T-cell (primary cell): ENCODE measurements around the gene COX7A2L. TPM values are rescaled to one million over a fixed set of nuclear protein-coding genes. Genes with fewer than 3 reads are reported as not detected.

ENCODE experiments used
- ATAC-seq, 4 experiments: fragments of 200-7000 bp in 3 of 4; fragments of 150-1000 bp in 1 of 4; cut with Tn5 transposase; replicated peaks in 1 of 4; 1 replicate in 3 of 4; 2 replicates in 1 of 4; pipeline ENCODE4 v1.10.0; 2021; ENCODE audit warnings: moderate library complexity in 3 of 4, mild to moderate bottlenecking in 2 of 4, moderate number of reproducible peaks in 1 of 4
- CTCF ChIA-PET, 2 donors: fragments of 300-600 bp; sonication (Branson Sonifier 250); formaldehyde crosslinking; loops; one replicate each; lab custom pipeline; 2022; ENCODE audit warnings: antibody characterized with exemption in 2 of 2; lab: Charles Lee
- POLR2A ChIA-PET, 2 donors: fragments of 300-600 bp; sonication (Branson Sonifier 250); formaldehyde crosslinking; loops; one replicate each; lab custom pipeline; 2022; ENCODE audit warnings: antibody characterized with exemption in 2 of 2; lab: Charles Lee
- DNase-seq, 35 experiments: peaks; one replicate each; pipeline versions ENCODE4 v3.0.0 to v3.0.0-alpha.2; 2013 to 2023
- H3K27ac ChIP-seq: one replicate; pipeline ENCODE4 v1.5.1; 2013; ENCODE audit warnings: low read length
- H3K27me3 ChIP-seq, 2 experiments: replicated peaks in 1 of 2; 1 replicate in 1 of 2; 2 replicates in 1 of 2; pipeline versions ENCODE4 v1.6.1 to v1.7.0; 2013; ENCODE audit warnings: low read length in 1 of 2, mixed read lengths in 1 of 2; ENCODE audit not compliant: control insufficient read depth in 2 of 2, insufficient read depth in 2 of 2; ENCODE audit errors: extremely low read depth in 1 of 2
- H3K36me3 ChIP-seq, 2 donors: 1 replicate in 1 of 2; 2 replicates in 1 of 2; pipeline versions ENCODE4 v1.6.1 to v1.7.0; 2013; ENCODE audit warnings: low read length in 1 of 2; ENCODE audit not compliant: control insufficient read depth in 2 of 2, insufficient read depth in 1 of 2; ENCODE audit errors: extremely low read depth in 1 of 2
- H3K4me1 ChIP-seq, 2 experiments: 1 replicate in 1 of 2; 2 replicates in 1 of 2; pipeline versions ENCODE4 v1.6.1 to v1.7.0; 2013; ENCODE audit warnings: low read length in 2 of 2, mixed read lengths in 1 of 2; ENCODE audit not compliant: insufficient read depth in 2 of 2, control insufficient read depth in 1 of 2; ENCODE audit errors: extremely low read depth in 1 of 2
- H3K4me3 ChIP-seq, 2 donors: 1 replicate in 1 of 2; 2 replicates in 1 of 2; pipeline versions ENCODE4 v1.5.1 to v1.7.0; 2013; ENCODE audit warnings: mild to moderate bottlenecking in 2 of 2, low read length in 1 of 2, moderate library complexity in 1 of 2; ENCODE audit not compliant: control insufficient read depth in 1 of 2; ENCODE audit errors: extremely low read depth in 1 of 2
- H3K9me3 ChIP-seq: 2 replicates; pipeline ENCODE4 v1.7.0; 2013
- H3K27ac Mint-ChIP-seq, 2 donors: one replicate each; pipeline ENCODE4 v1.8.0; 2020 to 2021; ENCODE audit warnings: mild to moderate bottlenecking in 2 of 2, mixed read lengths in 2 of 2
- H3K27me3 Mint-ChIP-seq, 2 donors: one replicate each; pipeline ENCODE4 v1.8.0; 2021 to 2022; ENCODE audit warnings: mixed read lengths in 2 of 2
- H3K36me3 Mint-ChIP-seq: one replicate; pipeline ENCODE4 v1.8.0; 2021; ENCODE audit warnings: mixed read lengths
- H3K4me1 Mint-ChIP-seq, 3 donors: one replicate each; pipeline ENCODE4 v1.8.0; 2020 to 2022; ENCODE audit warnings: mixed read lengths in 3 of 3, mild to moderate bottlenecking in 1 of 3
- H3K4me3 Mint-ChIP-seq, 3 donors: one replicate each; pipeline ENCODE4 v1.8.0; 2020 to 2022; ENCODE audit warnings: mild to moderate bottlenecking in 3 of 3, mixed read lengths in 3 of 3, moderate library complexity in 3 of 3
- H3K9me3 Mint-ChIP-seq, 3 donors: one replicate each; pipeline ENCODE4 v1.8.0; 2020 to 2022; ENCODE audit warnings: mixed read lengths in 3 of 3
- WGBS: methylation state at CpG from one replicate; pipeline ENCODE4 v1.1.5; 2013; ENCODE audit warnings: missing lambda C conversion rate; ENCODE audit not compliant: insufficient coverage; 5-methylcytosine and 5-hydroxymethylcytosine counted together
- total RNA-seq, 35 experiments: library from RNA in 6 of 35; stranded (reverse) in 6 of 35; fragments of 120-200 nt in 1 of 35; gene quantifications; one replicate each; pipeline versions ENCODE4 v1.2.1 to v1.2.4 and lab custom pipeline; 2013 to 2026

COX7A2L gene
- total RNA-seq, 5 donors from 2014 or later (not counting 1 experiment from before 2014, with no cell fraction given): 59.6 to 76.4 (median 72.6) TPM

GRCh38 chr2:42328148-42328833, 32.7 kb downstream of the COX7A2L start:
- H3K4me1 ChIP-seq: no peaks in the 10 kb centered on the region
- Mint-ChIP-seq H3K4me1 (peaks cover 2 to 6% (median 5%) of the 10 kb centered on the region in 3 donors), H3K9me3 (no peaks in the 10 kb centered on the region), H3K36me3 (peaks cover 56% of the 10 kb centered on the region), H3K27ac (peak overlapping the region; percentile 51 to 79), H3K4me3 (no peak overlapping the region), H3K27me3 (no peaks in the 10 kb centered on the region)
- no peaks in the 10 kb centered on the region for H3K9me3 ChIP-seq
- no peaks in the 10 kb centered on the region for H3K27me3 ChIP-seq
- DNase-seq (peak in 1 of 35 experiments; percentile 51), ATAC-seq (peak in 2 of 4 experiments; percentile 40 to 42)
- ChIA-PET POLR2A (no interaction called here), CTCF (interaction anchor here (0.6 to 2.8 kb wide), 27 partner anchors 8 to 1716 kb away, joined by 3 to 32 read pairs (median 3); no protein-coding TSS in a partner anchor)
- no CpG with 5 or more reads among the region's 3 CpGs for WGBS
- H3K27ac ChIP-seq: peak overlapping the region; percentile 9
- H3K36me3 ChIP-seq: peaks cover 19 to 81% of the 10 kb centered on the region in 2 donors
- H3K4me3 ChIP-seq: no peak overlapping the region

- H3K36me3 Mint-ChIP-seq: peaks cover 56% of the 10 kb centered on the region
- CTCF ChIA-PET: interaction anchor here (0.6 to 2.8 kb wide), 3 partner anchors 232 to 952 kb away, joined by 4 to 32 read pairs (median 6); no protein-coding TSS in a partner anchor
- H3K27me3 Mint-ChIP-seq: no peaks in the 10 kb centered on the region
These were observed 33.9 kb downstream of the COX7A2L start for GRCh38 chr2:42327125-42327524.

GRCh38 chr2:42325609-42326008, 35.4 kb downstream of the COX7A2L start:
- WGBS: no CpG with 5 or more reads among the region's 1 CpG
- Mint-ChIP-seq H3K27ac (peak overlapping the region; percentile 46 to 61), H3K27me3 (no peaks in the 10 kb centered on the region), H3K36me3 (peaks cover 57% of the 10 kb centered on the region), H3K4me3 (no peak overlapping the region), H3K9me3 (no peaks in the 10 kb centered on the region), H3K4me1 (peaks cover 16 to 23% (median 19%) of the 10 kb centered on the region in 3 donors)
- peaks cover 19 to 71% of the 10 kb centered on the region in 2 donors for H3K36me3 ChIP-seq
- H3K27ac ChIP-seq: no peak overlapping the region
- H3K4me3 ChIP-seq: no peak overlapping the region
- no peaks in the 10 kb centered on the region for H3K27me3 ChIP-seq
- H3K4me1 ChIP-seq: peaks cover 0 to 4% of the 10 kb centered on the region in 2 experiments
- H3K9me3 ChIP-seq: no peaks in the 10 kb centered on the region
- ChIA-PET CTCF (interaction anchor here (0.6 to 1.0 kb wide), 2 partner anchors 470 to 484 kb away, joined by 3 read pairs; no protein-coding TSS in a partner anchor), POLR2A (interaction anchor here in 1 of 2 donors (1.0 kb wide), 1 partner anchor 35 kb away, joined by 3 read pairs; no protein-coding TSS in a partner anchor)
- DNase-seq: no peak
- ATAC-seq: no peak

More at GRCh38 chr2:42327125-42327524, 33.9 kb downstream of the COX7A2L start:
- Histone ChIP-seq H3K4me3 (no peak overlapping the region), H3K27me3 (no peaks in the 10 kb centered on the region), H3K36me3 (peaks cover 19 to 77% of the 10 kb centered on the region in 2 donors), H3K27ac (no peak overlapping the region), H3K4me1 (no peaks in the 10 kb centered on the region), H3K9me3 (no peaks in the 10 kb centered on the region)
- Mint-ChIP-seq H3K4me3 (no peak overlapping the region), H3K4me1 (peaks cover 6 to 12% (median 7%) of the 10 kb centered on the region in 3 donors), H3K27ac (peak overlapping the region; percentile 49 to 50), H3K9me3 (no peaks in the 10 kb centered on the region)
- no CpG with 5 or more reads among the region's 4 CpGs for WGBS
- POLR2A ChIA-PET: no interaction called here
- DNase-seq (no peak), ATAC-seq (no peak)

DNA sequence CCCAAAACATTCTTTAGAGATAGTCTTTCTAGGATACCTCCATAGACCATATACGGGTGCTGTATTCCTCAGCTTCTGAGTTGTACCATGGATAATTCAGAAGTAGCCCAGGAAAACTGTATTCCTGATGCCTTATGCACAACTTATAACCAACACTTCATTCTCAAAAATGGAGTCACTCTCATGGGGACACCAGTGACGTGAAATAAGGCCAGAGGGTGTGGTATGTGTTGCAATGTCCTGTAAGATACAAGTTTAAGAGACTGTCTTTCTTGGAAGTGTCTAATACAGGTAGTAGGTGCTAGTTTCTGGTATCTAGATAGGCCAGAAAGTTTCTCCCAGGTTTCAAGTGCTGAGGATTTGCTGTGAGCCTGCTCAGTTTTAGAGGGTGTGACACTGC, 36.1 kb downstream of the COX7A2L start:
- H3K4me3 Mint-ChIP-seq: no peak overlapping the region
- CTCF ChIA-PET: no interaction called here
- 100% methylated on average over 1 of the region's 2 CpGs for WGBS
- DNase-seq: no peak
- no peaks in the 10 kb centered on the region for H3K9me3 Mint-ChIP-seq
- no peak overlapping the region for H3K4me3 ChIP-seq
- no peak overlapping the region for H3K27ac ChIP-seq
- peaks cover 16 to 71% of the 10 kb centered on the region in 2 donors for H3K36me3 ChIP-seq
- H3K27me3 Mint-ChIP-seq: no peaks in the 10 kb centered on the region
- peaks cover 56% of the 10 kb centered on the region for H3K36me3 Mint-ChIP-seq
- peaks cover 17 to 26% (median 20%) of the 10 kb centered on the region in 3 donors for H3K4me1 Mint-ChIP-seq
- H3K9me3 ChIP-seq: no peaks in the 10 kb centered on the region
- H3K4me1 ChIP-seq: peaks cover 0 to 4% of the 10 kb centered on the region in 2 experiments
- H3K27me3 ChIP-seq: no peaks in the 10 kb centered on the region
- ATAC-seq: no peak
- peak overlapping the region; percentile 53 to 79 for H3K27ac Mint-ChIP-seq
- POLR2A ChIA-PET: no interaction called here

- peaks cover 0 to 4% of the 10 kb centered on the region in 2 experiments for H3K4me1 ChIP-seq
- peak overlapping the region; percentile 46 to 79 for H3K27ac Mint-ChIP-seq
- no peak overlapping the region for H3K4me3 Mint-ChIP-seq
- ATAC-seq (no peak), DNase-seq (no peak)
- H3K36me3 ChIP-seq: peaks cover 11 to 70% of the 10 kb centered on the region in 2 donors
- H3K4me1 Mint-ChIP-seq: peaks cover 17 to 26% (median 20%) of the 10 kb centered on the region in 3 donors
- no peak overlapping the region for H3K4me3 ChIP-seq
- H3K9me3 ChIP-seq: no peaks in the 10 kb centered on the region
- no peaks in the 10 kb centered on the region for H3K27me3 Mint-ChIP-seq
- H3K27me3 ChIP-seq: no peaks in the 10 kb centered on the region
- no peaks in the 10 kb centered on the region for H3K9me3 Mint-ChIP-seq
- WGBS: 93% methylated on average over 4 of the region's 4 CpGs
- CTCF ChIA-PET: interaction anchor here in 1 of 2 donors (0.6 kb wide), 1 partner anchor 1523 kb away, joined by 4 read pairs; no protein-coding TSS in a partner anchor
- H3K27ac ChIP-seq: no peak overlapping the region
- H3K36me3 Mint-ChIP-seq: peaks cover 51% of the 10 kb centered on the region
- POLR2A ChIA-PET: no interaction called here
These were observed 36.8 kb downstream of the COX7A2L start for GRCh38 chr2:42324244-42324643.

DNA sequence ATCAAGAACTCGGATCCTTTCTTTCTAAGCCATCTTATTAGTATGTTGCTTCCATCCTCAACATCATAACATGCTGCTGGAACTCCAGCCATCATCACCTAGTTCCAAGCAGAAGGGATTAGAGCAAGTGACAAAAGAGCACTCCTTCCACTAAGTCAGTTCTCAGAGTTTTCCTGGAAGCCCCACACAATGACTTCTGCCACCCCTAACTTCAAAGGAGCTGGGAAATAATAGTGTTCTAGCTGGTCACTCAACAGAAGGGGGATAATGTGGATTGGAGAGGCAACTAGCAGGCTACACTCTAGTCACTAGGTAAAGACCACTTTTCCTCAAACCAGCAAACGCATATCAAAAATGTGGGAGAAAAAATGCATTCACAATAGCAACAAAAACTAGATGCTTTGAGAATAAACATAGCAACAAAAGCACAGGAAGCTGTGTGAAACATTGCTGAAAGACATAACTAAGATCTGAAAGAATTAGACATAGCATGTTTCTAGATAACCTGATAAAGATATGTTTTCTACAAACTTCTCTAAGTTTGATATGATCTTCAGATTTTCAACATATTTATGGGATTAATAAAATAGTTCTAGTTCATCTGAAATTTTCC, 39.5 kb downstream of the COX7A2L start:
- DNase-seq (no peak), ATAC-seq (peak in 2 of 4 experiments; percentile 26 to 49)
- Histone ChIP-seq H3K4me1 (peaks cover 0 to 4% of the 10 kb centered on the region in 2 experiments), H3K36me3 (peaks cover 11 to 62% of the 10 kb centered on the region in 2 donors), H3K27me3 (no peaks in the 10 kb centered on the region), H3K9me3 (no peaks in the 10 kb centered on the region), H3K4me3 (no peak overlapping the region), H3K27ac (peak overlapping the region; percentile 50)
- WGBS: 89% methylated on average over 1 of the region's 2 CpGs
- CTCF ChIA-PET: no interaction called here
- Mint-ChIP-seq H3K4me3 (peak overlapping the region in 1 of 3 donors; percentile 15), H3K27me3 (no peaks in the 10 kb centered on the region), H3K4me1 (peaks cover 30 to 39% (median 36%) of the 10 kb centered on the region in 3 donors), H3K27ac (peak overlapping the region; percentile 77 to 88), H3K36me3 (peaks cover 51% of the 10 kb centered on the region), H3K9me3 (no peaks in the 10 kb centered on the region)
- POLR2A ChIA-PET: interaction anchor here in 1 of 2 donors (0.6 kb wide), 2 partner anchors 25 to 216 kb away, joined by 3 to 5 read pairs; no protein-coding TSS in a partner anchor
